Osteocyte (in vitro differentiated cells): ENCODE measurements around the gene C17orf113. TPM values are rescaled to one million over a fixed set of nuclear protein-coding genes. Genes with fewer than 3 reads are reported as not detected.
"Not testable (repeated sequence)": the region's sequence is repeated elsewhere in the genome, so short reads cannot be mapped to it uniquely, and the experiment has no call there.

ENCODE experiments used
- DNase-seq: peaks from one replicate; pipeline ENCODE4 v3.0.0; 2021; ENCODE audit warnings: mixed read lengths; ENCODE audit not compliant: unreplicated experiment; ENCODE audit errors: extremely low spot score
- H3K27ac Mint-ChIP-seq: one replicate; pipeline ENCODE4 v1.8.0; 2021; ENCODE audit warnings: mild to moderate bottlenecking, mixed read lengths; ENCODE audit not compliant: unreplicated experiment
- H3K27me3 Mint-ChIP-seq: one replicate; pipeline ENCODE4 v1.8.0; 2021; ENCODE audit warnings: mixed read lengths; ENCODE audit not compliant: unreplicated experiment
- H3K36me3 Mint-ChIP-seq: one replicate; pipeline ENCODE4 v1.8.0; 2021; ENCODE audit warnings: mixed read lengths; ENCODE audit not compliant: unreplicated experiment
- H3K4me1 Mint-ChIP-seq: one replicate; pipeline ENCODE4 v1.8.0; 2021; ENCODE audit warnings: mixed read lengths; ENCODE audit not compliant: unreplicated experiment
- H3K4me3 Mint-ChIP-seq: one replicate; pipeline ENCODE4 v1.8.0; 2021; ENCODE audit warnings: mild to moderate bottlenecking, moderate library complexity, mixed read lengths; ENCODE audit not compliant: unreplicated experiment
- H3K9me3 Mint-ChIP-seq: one replicate; pipeline ENCODE4 v1.8.0; 2021; ENCODE audit warnings: mixed read lengths; ENCODE audit not compliant: unreplicated experiment
- total RNA-seq: library from RNA; stranded (reverse); gene quantifications from 2 replicates; pipeline ENCODE4 v1.2.1, GENCODE V29; 2021
- TF ChIP-seq, protein P1 (sequence below): fragments of 200-600 bp; sonication (generic); IDR thresholded peaks from 2 replicates; pipeline ENCODE4 v1.5.0; 2021; ENCODE audit warnings: antibody characterized with exemption, mild to moderate bottlenecking, moderate library complexity

The C17orf113 gene
- total RNA-seq, 1 donor from 2014 or later, result 1.3 TPM

DNA sequence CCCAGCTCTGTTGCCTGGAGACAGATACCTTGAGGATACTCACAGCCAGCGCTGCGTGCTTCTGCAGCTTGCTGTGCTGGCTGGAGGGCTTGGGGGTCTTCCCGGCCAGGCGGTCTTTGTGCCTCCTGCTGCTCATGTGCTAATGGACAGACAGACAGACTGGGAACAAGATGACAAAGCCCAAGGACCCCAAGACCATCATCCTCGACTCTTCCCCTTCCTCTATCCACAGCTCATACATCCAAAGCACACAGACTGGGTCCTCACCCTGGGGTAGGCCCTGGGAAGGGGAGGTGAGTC is 22.9 kb downstream of the C17orf113 start:
- Mint-ChIP-seq H3K4me1 (peaks cover 10% of the 10 kb centered on the region), H3K27me3 (peaks cover 3% of the 10 kb centered on the region), H3K27ac (no peak overlapping the region), H3K9me3 (no peaks in the 10 kb centered on the region), H3K4me3 (no peak overlapping the region), H3K36me3 (peaks cover 3% of the 10 kb centered on the region)
- no peak for DNase-seq
- TF ChIP-seq, protein P1, sequence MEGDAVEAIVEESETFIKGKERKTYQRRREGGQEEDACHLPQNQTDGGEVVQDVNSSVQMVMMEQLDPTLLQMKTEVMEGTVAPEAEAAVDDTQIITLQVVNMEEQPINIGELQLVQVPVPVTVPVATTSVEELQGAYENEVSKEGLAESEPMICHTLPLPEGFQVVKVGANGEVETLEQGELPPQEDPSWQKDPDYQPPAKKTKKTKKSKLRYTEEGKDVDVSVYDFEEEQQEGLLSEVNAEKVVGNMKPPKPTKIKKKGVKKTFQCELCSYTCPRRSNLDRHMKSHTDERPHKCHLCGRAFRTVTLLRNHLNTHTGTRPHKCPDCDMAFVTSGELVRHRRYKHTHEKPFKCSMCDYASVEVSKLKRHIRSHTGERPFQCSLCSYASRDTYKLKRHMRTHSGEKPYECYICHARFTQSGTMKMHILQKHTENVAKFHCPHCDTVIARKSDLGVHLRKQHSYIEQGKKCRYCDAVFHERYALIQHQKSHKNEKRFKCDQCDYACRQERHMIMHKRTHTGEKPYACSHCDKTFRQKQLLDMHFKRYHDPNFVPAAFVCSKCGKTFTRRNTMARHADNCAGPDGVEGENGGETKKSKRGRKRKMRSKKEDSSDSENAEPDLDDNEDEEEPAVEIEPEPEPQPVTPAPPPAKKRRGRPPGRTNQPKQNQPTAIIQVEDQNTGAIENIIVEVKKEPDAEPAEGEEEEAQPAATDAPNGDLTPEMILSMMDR, result no peak

DNA sequence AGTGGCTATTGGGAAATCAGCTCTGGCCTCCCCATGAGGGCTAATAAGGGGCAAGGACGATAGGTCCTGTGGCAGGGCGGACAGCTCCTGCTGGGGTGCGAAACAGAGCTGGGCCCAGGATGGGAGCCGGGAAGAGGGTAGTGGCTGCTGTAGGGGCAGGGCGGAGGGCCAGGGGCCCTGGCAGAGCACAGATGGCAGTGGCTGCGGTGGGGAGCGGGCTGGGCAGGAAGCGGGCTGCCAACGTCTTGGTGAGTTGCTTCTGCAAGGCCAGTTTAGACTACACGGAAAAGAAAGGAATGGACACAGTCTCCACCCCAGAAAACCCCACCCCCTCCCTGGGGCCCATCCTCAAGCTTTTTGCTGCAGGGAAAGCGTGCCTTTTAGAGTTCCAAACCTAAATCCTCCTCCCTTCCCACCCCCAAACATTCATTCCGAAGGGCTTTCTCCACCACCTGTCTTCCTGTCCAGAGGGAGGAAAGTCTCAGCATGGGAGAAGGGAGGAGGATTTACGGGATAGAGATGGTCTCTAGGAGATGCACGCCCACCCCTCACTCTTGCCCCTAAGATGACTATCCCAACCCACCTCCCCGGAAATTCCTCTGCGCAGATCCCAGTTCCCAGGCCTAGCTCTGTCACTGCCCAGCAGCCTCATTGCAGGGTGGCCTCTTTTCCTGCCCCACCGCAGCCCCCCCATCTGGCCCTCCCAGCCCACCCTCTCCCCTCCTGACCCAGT is 23.4 kb downstream of the C17orf113 start:
- Mint-ChIP-seq H3K27me3 (peaks cover 3% of the 10 kb centered on the region), H3K27ac (no peak overlapping the region), H3K4me3 (no peak overlapping the region), H3K36me3 (peaks cover 7% of the 10 kb centered on the region), H3K9me3 (no peaks in the 10 kb centered on the region), H3K4me1 (peaks cover 13% of the 10 kb centered on the region)
- TF ChIP-seq, protein P1, result no peak
- DNase-seq, result no peak

DNA sequence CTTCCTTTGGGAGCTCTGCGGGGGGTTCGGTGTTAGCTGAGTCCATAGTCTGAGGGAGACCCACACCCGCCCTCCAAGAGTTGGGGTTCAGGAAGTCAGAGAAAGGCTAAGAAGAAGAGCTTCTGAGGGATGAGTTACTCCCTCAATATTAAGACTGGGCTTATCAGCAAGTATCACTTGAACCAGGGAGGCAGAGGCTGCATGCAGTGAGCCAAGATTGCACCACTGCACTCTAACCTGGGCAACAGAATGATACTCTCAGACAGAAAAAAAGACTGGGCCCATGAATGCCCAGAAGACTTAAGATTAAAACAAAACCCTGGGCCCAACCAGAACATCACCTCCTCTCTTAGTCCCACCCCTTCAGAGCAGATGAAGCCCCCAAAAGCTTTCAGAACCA is 24.5 kb downstream of the C17orf113 start:
- Mint-ChIP-seq H3K9me3 (no peaks in the 10 kb centered on the region), H3K4me3 (no peak overlapping the region), H3K27me3 (peaks cover 3% of the 10 kb centered on the region), H3K27ac (no peak overlapping the region), H3K36me3 (peaks cover 11% of the 10 kb centered on the region), H3K4me1 (peaks cover 19% of the 10 kb centered on the region)
- DNase-seq, result no peak
- TF ChIP-seq, protein P1, result no peak

DNA sequence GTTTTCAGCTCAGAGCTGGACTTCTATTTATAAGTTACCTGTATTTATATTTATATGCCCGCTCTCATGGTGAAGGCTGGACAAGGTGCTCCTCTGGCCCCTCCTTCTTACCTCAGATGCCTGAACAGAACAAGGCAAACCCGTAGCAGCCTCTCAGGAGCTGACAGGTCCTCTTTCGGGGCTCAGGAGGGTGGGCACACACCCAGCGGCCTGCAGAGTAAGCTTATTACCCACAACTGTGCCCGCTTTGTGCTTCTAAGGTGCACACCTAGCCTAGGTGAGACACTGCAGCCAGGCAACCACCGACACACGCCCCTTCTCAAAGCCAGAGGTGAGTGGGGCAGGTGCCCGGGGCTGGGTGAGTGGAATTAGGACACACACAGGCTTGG is 25.2 kb downstream of the C17orf113 start:
- TF ChIP-seq, protein P1, result no peak
- H3K9me3 Mint-ChIP-seq, result no peaks in the 10 kb centered on the region
- H3K27me3 Mint-ChIP-seq, result no peaks in the 10 kb centered on the region
- H3K27ac Mint-ChIP-seq, result peak overlapping the region; percentile 86
- DNase-seq, result no peak
- peaks cover 26% of the 10 kb centered on the region for H3K4me1 Mint-ChIP-seq
- H3K36me3 Mint-ChIP-seq, result peaks cover 11% of the 10 kb centered on the region
- no peak overlapping the region for H3K4me3 Mint-ChIP-seq

DNA sequence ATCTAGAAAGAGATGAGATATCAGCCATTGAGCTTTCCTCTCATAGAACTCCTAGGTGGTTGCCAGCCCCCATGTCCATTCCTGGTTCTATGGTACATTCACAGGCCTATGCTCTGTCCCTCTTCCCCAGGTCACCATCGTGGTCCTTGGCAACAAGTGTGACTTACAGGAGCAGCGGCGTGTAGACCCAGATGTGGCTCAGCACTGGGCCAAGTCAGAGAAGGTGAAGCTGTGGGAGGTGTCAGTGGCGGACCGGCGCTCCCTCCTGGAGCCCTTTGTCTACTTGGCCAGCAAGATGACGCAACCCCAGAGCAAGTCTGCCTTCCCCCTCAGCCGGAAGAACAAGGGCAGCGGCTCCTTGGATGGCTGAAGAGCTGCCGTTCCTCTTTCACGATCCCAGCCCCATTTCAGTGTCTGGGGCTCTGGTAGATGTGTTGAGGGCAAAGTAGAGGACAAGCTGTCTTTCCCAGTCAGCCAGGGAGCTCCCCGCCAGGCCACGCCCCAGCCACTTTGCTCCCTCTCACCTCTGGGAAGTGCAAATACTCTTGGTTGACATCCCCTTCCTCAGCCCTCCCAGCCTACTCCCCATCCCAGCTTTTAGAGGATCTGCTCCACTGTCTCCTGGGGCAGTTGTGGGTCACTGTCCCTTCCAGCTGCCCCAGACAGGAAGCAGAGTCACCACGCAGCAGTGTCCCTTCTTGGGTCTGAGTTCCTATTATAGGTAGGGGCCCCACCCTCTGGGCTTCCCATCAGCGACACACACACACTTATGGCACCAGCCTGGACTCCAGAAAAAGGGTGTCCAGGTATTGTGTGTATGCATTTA is 26.7 kb downstream of the C17orf113 start:
- DNase-seq, result no peak
- H3K36me3 Mint-ChIP-seq, result peaks cover 11% of the 10 kb centered on the region
- H3K4me1 Mint-ChIP-seq, result peaks cover 33% of the 10 kb centered on the region
- TF ChIP-seq, protein P1, result no peak
- H3K27me3 Mint-ChIP-seq, result no peaks in the 10 kb centered on the region
- H3K27ac Mint-ChIP-seq, result peak overlapping the region; percentile 86
- peaks cover 3% of the 10 kb centered on the region for H3K9me3 Mint-ChIP-seq
- no peak overlapping the region for H3K4me3 Mint-ChIP-seq

DNA sequence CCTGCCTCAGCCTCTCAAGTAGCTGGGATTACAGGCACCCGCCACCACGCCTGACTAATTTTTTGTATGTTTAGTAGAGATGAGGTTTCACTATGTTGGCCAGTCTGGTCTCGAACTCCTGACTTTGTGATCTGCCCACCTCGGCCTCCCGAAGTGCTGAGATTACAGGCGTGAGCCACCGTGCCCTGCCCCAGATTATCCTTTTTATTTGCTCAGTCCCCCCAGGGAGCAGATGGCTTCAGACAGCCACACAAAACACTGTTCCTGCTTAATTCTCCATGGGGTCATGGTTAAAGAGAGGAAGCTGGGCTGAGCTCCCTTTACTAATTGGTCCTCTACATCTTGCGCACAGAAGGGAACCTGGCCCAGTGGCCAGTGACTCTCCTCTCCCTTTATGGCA is 29.6 kb downstream of the C17orf113 start:
- H3K27me3 Mint-ChIP-seq, H3K9me3 Mint-ChIP-seq, DNase-seq: not testable (repeated sequence)
- peak overlapping the region; percentile 81 for H3K27ac Mint-ChIP-seq
- peaks cover 11% of the 10 kb centered on the region for H3K36me3 Mint-ChIP-seq
- peak overlapping the region; percentile 87 for H3K4me3 Mint-ChIP-seq
- H3K4me1 Mint-ChIP-seq, result peaks cover 47% of the 10 kb centered on the region
